Activated naive CD4-positive, alpha-beta T cell treated with anti-CD3 and anti-CD28 coated beads, Interleukin-2, amount 50 U/mL, for 72 hours (primary cell): ENCODE results near the gene OLAH. TPM values are rescaled to one million over a fixed set of nuclear protein-coding genes. Genes with fewer than 3 reads are reported as not detected.
"Not testable (repeated sequence)": the region's sequence is repeated elsewhere in the genome, so short reads cannot be mapped to it uniquely, and the experiment has no call there.

ENCODE experiments used
- ATAC-seq, 2 donors: fragments of 150-1000 bp; cut with Tn5 transposase; 2 replicates each; pipeline ENCODE4 v1.10.0; 2021; ENCODE audit warnings: mild to moderate bottlenecking in 2 of 2, moderate library complexity in 2 of 2
- DNase-seq, 2 donors: peaks; one replicate each; pipeline ENCODE4 v3.0.0; 2021 to 2022; ENCODE audit warnings: low spot score in 2 of 2
- H3K27ac Mint-ChIP-seq, 2 donors: one replicate each; pipeline ENCODE4 v1.8.0; 2022; ENCODE audit warnings: mild to moderate bottlenecking in 2 of 2, mixed read lengths in 2 of 2
- H3K36me3 Mint-ChIP-seq, 2 donors: one replicate each; pipeline ENCODE4 v1.8.0; 2022; ENCODE audit warnings: mixed read lengths in 2 of 2
- H3K9me3 Mint-ChIP-seq, 2 donors: one replicate each; pipeline ENCODE4 v1.8.0; 2022; ENCODE audit warnings: mixed read lengths in 2 of 2
- total RNA-seq, 2 donors: library from RNA; stranded (reverse); gene quantifications; one replicate each; pipeline ENCODE4 v1.2.3, GENCODE V29; 2022

OLAH gene
- total RNA-seq: 1 to 10 TPM in 1 of 2 donors, under 1 TPM in 1; 0.87 to 1.7 TPM

GRCh38 chr10:15043674-15044073 lies at the start of gene OLAH:
Gene OLAH (plus strand): TSS chr10:15043943. CDS start chr10:15047289, 3,346 bp downstream.
- peak within 1 kb of the TSS; percentile 67 to 93 for H3K27ac Mint-ChIP-seq
- peaks cover 0 to 7% of the 10 kb centered on the region in 2 donors for H3K36me3 Mint-ChIP-seq
- peak in 1 of 2 donors; percentile 37 for ATAC-seq
- no peak for DNase-seq
- H3K9me3 Mint-ChIP-seq: peaks cover 4 to 15% of the 10 kb centered on the region in 2 donors

- DNase-seq (no peak), ATAC-seq (peak in 1 of 2 donors; percentile 34)
- Mint-ChIP-seq H3K36me3 (no peaks in the 10 kb centered on the region), H3K9me3 (peaks cover 0 to 5% of the 10 kb centered on the region in 2 donors), H3K27ac (no peak overlapping the region)
These were observed 47.7 kb upstream of the OLAH start for GRCh38 chr10:14995964-14996565.

- not testable (repeated sequence) for DNase-seq, H3K36me3 Mint-ChIP-seq, ATAC-seq, H3K9me3 Mint-ChIP-seq, H3K27ac Mint-ChIP-seq
These were observed 30.2 kb upstream of the OLAH start for GRCh38 chr10:15013530-15013929.

- Mint-ChIP-seq H3K27ac (no peak overlapping the region), H3K9me3 (no peaks in the 10 kb centered on the region), H3K36me3 (no peaks in the 10 kb centered on the region)
- no peak for DNase-seq
- ATAC-seq: no peak
These were observed 28.3 kb upstream of the OLAH start for GRCh38 chr10:15015451-15015850.

GRCh38 chr10:15020966-15021365 lies 22.8 kb upstream of the OLAH start:
- not testable (repeated sequence) for H3K27ac Mint-ChIP-seq, DNase-seq, H3K36me3 Mint-ChIP-seq, H3K9me3 Mint-ChIP-seq
- peak in 1 of 2 donors; percentile 82 for ATAC-seq

- not testable (repeated sequence) for H3K27ac Mint-ChIP-seq, H3K9me3 Mint-ChIP-seq, H3K36me3 Mint-ChIP-seq, DNase-seq, ATAC-seq
These were observed 20.7 kb upstream of the OLAH start for GRCh38 chr10:15023079-15023478.

- H3K27ac Mint-ChIP-seq: peak overlapping the region in 1 of 2 donors; percentile 88
These were observed 19.4 kb upstream of the OLAH start for GRCh38 chr10:15024017-15025004.

GRCh38 chr10:15025040-15025439 lies 18.7 kb upstream of the OLAH start:
- ATAC-seq, H3K36me3 Mint-ChIP-seq, H3K27ac Mint-ChIP-seq, DNase-seq, H3K9me3 Mint-ChIP-seq: not testable (repeated sequence)

More at GRCh38 chr10:15024017-15025004, 19.4 kb upstream of the OLAH start:
- not testable (repeated sequence) for ATAC-seq, H3K9me3 Mint-ChIP-seq, H3K36me3 Mint-ChIP-seq, DNase-seq

GRCh38 chr10:15027741-15028140 lies 16.0 kb upstream of the OLAH start:
- ATAC-seq (no peak), DNase-seq (no peak)
- no peak overlapping the region for H3K27ac Mint-ChIP-seq
- H3K36me3 Mint-ChIP-seq: no peaks in the 10 kb centered on the region
- H3K9me3 Mint-ChIP-seq: no peaks in the 10 kb centered on the region

GRCh38 chr10:15035385-15036301 lies 8.1 kb upstream of the OLAH start:
- peak in 1 of 2 donors; percentile 52 for ATAC-seq
- DNase-seq: no peak
- Mint-ChIP-seq H3K9me3 (peaks cover 0 to 7% of the 10 kb centered on the region in 2 donors), H3K27ac (no peak overlapping the region), H3K36me3 (no peaks in the 10 kb centered on the region)

- no peaks in the 10 kb centered on the region for H3K36me3 Mint-ChIP-seq
- no peak for DNase-seq
- H3K9me3 Mint-ChIP-seq: peaks cover 0 to 10% of the 10 kb centered on the region in 2 donors
- no peak overlapping the region for H3K27ac Mint-ChIP-seq
- no peak for ATAC-seq
These were observed 6.1 kb upstream of the OLAH start for GRCh38 chr10:15037691-15038090.

- ATAC-seq (no peak), DNase-seq (no peak)
- Mint-ChIP-seq H3K36me3 (peaks cover 0 to 1% of the 10 kb centered on the region in 2 donors), H3K9me3 (peaks cover 0 to 10% of the 10 kb centered on the region in 2 donors), H3K27ac (no peak overlapping the region)
These were observed 5.3 kb upstream of the OLAH start for GRCh38 chr10:15038416-15038815.

GRCh38 chr10:15045380-15045779 lies 1.6 kb downstream of the OLAH start:
- Mint-ChIP-seq H3K27ac (no peak overlapping the region), H3K36me3 (peaks cover 0 to 7% of the 10 kb centered on the region in 2 donors), H3K9me3 (peaks cover 4 to 12% of the 10 kb centered on the region in 2 donors)
- DNase-seq (no peak), ATAC-seq (peak in 1 of 2 donors; percentile 57)

GRCh38 chr10:15046626-15047025 lies 2.9 kb downstream of the OLAH start:
- H3K9me3 Mint-ChIP-seq: peaks cover 4 to 5% of the 10 kb centered on the region in 2 donors
- H3K36me3 Mint-ChIP-seq: peaks cover 0 to 7% of the 10 kb centered on the region in 2 donors
- H3K27ac Mint-ChIP-seq: no peak overlapping the region
- ATAC-seq (no peak), DNase-seq (no peak)

- no peak for ATAC-seq
- DNase-seq: no peak
- Mint-ChIP-seq H3K27ac (no peak overlapping the region), H3K36me3 (no peaks in the 10 kb centered on the region), H3K9me3 (no peaks in the 10 kb centered on the region)
These were observed 5.8 kb downstream of the OLAH start for GRCh38 chr10:15049533-15049932.

GRCh38 chr10:15052121-15052520 lies 8.4 kb downstream of the OLAH start:
- DNase-seq (no peak), ATAC-seq (no peak)
- no peaks in the 10 kb centered on the region for H3K9me3 Mint-ChIP-seq
- no peaks in the 10 kb centered on the region for H3K36me3 Mint-ChIP-seq
- H3K27ac Mint-ChIP-seq: no peak overlapping the region
